Myocyte (in vitro differentiated cells): Measurements from ENCODE around the gene AKIRIN2. TPM values are rescaled to one million over a fixed set of nuclear protein-coding genes. Genes with fewer than 3 reads are reported as not detected.
"Not testable (repeated sequence)": the region's sequence is repeated elsewhere in the genome, so short reads cannot be mapped to it uniquely, and the experiment has no call there.

Experiments
- DNase-seq: peaks from one replicate; pipeline ENCODE4 v3.0.0-alpha.2; 2012; ENCODE audit warnings: low read depth
- total RNA-seq: library from RNA; depleted of rRNA; stranded (reverse); fragments of >200 nt; gene quantifications from 2 replicates; pipeline ENCODE4 v1.2.3, GENCODE V29; 2014

AKIRIN2 gene
- total RNA-seq, 1 donor from 2014 or later, result 31.0 TPM

- DNase-seq, result not testable (repeated sequence)
Observed at GRCh38 chr6:87687893-87688292, 14.1 kb downstream of the AKIRIN2 start.

- DNase-seq, result no peak
Observed at GRCh38 chr6:87687296-87687695, 14.7 kb downstream of the AKIRIN2 start.

GRCh38 chr6:87686636-87687205, 15.3 kb downstream of the AKIRIN2 start:
- DNase-seq, result not testable (repeated sequence)

- no peak for DNase-seq
Observed at GRCh38 chr6:87684895-87685654, 17.0 kb downstream of the AKIRIN2 start.

- no peak for DNase-seq
Observed at GRCh38 chr6:87683890-87684289, 18.1 kb downstream of the AKIRIN2 start.

GRCh38 chr6:87682310-87682709, 19.7 kb downstream of the AKIRIN2 start:
- DNase-seq, result peak; percentile 55

GRCh38 chr6:87675004-87675681, 26.9 kb downstream of the AKIRIN2 start:
- DNase-seq, result no peak

GRCh38 chr6:87674290-87674689, 27.7 kb downstream of the AKIRIN2 start:
- no peak for DNase-seq

- DNase-seq, result no peak
Observed at GRCh38 chr6:87673237-87673636, 28.8 kb downstream of the AKIRIN2 start.

- DNase-seq, result no peak
Observed at GRCh38 chr6:87672641-87673040, 29.4 kb downstream of the AKIRIN2 start.

GRCh38 chr6:87671555-87672029, 30.4 kb downstream of the AKIRIN2 start:
- DNase-seq, result no peak

GRCh38 chr6:87670707-87671106, 31.3 kb downstream of the AKIRIN2 start:
- no peak for DNase-seq

GRCh38 chr6:87669051-87669450, 33.0 kb downstream of the AKIRIN2 start:
- no peak for DNase-seq

- DNase-seq, result no peak
Observed at GRCh38 chr6:87668013-87668412, 34.0 kb downstream of the AKIRIN2 start.

- DNase-seq, result no peak
Observed at GRCh38 chr6:87667032-87667431, 35.0 kb downstream of the AKIRIN2 start.

- DNase-seq, result no peak
Observed at GRCh38 chr6:87664921-87665485, 37.0 kb downstream of the AKIRIN2 start.

GRCh38 chr6:87663434-87663833, 38.6 kb downstream of the AKIRIN2 start:
- peak; percentile 20 for DNase-seq

GRCh38 chr6:87661503-87661902, 40.5 kb downstream of the AKIRIN2 start:
- DNase-seq, result no peak

- no peak for DNase-seq
Observed at GRCh38 chr6:87661016-87661415, 41.0 kb downstream of the AKIRIN2 start.

- peak; percentile 85 for DNase-seq
Observed at GRCh38 chr6:87660226-87660911, 41.7 kb downstream of the AKIRIN2 start.

- peak; percentile 37 for DNase-seq
Observed at GRCh38 chr6:87658516-87658915, 43.5 kb downstream of the AKIRIN2 start.
